ENCODE measurements around the gene ANO6.

DNA sequence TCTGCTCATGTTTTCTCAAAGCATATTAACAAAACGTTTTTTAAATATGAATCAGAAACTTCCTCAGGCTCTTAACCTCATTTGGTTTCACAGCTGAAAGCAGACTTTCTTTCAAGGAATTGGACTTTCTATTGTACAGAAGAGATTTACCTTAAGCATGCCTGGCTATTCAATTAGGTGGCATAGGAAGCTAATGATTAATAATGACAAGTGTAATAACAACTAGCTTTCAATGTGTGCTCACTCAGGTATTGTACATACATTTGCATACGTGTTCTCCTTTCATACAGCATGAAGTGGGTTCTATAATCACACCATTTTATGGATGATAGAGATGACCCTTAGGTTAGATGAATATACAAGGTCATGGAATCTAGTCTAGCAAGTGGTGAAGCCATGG is 115.7 kb downstream of the ANO6 start:
- TF ChIP-seq POLR2A (IDR thresholded peaks at IDR 0.05; ENCODE audit: low read depth, low read length) (no peak), POLR2AphosphoS5 (IDR thresholded peaks at IDR 0.05; ENCODE audit: low read depth, low read length) (no peak), SPI1 (IDR thresholded peaks at IDR 0.05; ENCODE audit: low read depth, low read length) (no peak), TAF1 (IDR thresholded peaks at IDR 0.05; ENCODE audit: low read depth, low read length) (no peak), POU2F2 (IDR thresholded peaks at IDR 0.05; ENCODE audit: low read depth, low read length) (no peak), PAX5 (IDR thresholded peaks at IDR 0.05; ENCODE audit: insufficient read depth, low read length, severe bottlenecking) (no peak)

Measured in GM12891 (cell line).